HG03045 (cell line): ENCODE measurements around the gene MAGEA10.
"Not testable (repeated sequence)": the region's sequence is repeated elsewhere in the genome, so short reads cannot be mapped to it uniquely, and the experiment has no call there.

ENCODE experiments used
- ATAC-seq: cut with Tn5 transposase; IDR thresholded peaks from one replicate; pipeline ENCODE4 v1.9.1; 2021; ENCODE audit warnings: mild to moderate bottlenecking, moderate library complexity; ENCODE audit not compliant: unreplicated experiment

Gene MAGEA10

DNA sequence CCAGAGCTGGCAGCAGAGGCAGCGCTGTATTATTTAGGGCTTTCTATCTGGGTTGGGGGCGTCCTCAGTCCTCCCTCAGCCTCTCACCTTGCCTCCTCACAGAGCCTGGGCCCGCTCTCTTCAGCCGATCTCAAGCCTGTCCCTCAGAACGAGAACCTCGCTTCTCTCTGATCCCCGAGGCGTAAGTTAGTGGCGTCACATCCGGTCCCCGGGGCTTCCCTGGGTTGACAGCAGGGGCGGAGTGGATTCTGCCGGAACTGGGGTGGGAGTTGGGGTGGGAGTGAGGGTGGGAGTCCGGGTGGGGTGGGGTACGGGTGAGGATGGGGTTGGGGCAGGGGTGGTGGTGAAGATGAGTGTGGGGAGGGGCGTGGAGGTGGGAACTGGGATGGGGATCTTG, at the start of gene MAGEA10:
MAGEA10 (minus strand) TSS at position 190 of the 397 bp plus-strand sequence. CDS start 2,957 bp downstream, outside the sequence.
- ATAC-seq, result no peak

DNA sequence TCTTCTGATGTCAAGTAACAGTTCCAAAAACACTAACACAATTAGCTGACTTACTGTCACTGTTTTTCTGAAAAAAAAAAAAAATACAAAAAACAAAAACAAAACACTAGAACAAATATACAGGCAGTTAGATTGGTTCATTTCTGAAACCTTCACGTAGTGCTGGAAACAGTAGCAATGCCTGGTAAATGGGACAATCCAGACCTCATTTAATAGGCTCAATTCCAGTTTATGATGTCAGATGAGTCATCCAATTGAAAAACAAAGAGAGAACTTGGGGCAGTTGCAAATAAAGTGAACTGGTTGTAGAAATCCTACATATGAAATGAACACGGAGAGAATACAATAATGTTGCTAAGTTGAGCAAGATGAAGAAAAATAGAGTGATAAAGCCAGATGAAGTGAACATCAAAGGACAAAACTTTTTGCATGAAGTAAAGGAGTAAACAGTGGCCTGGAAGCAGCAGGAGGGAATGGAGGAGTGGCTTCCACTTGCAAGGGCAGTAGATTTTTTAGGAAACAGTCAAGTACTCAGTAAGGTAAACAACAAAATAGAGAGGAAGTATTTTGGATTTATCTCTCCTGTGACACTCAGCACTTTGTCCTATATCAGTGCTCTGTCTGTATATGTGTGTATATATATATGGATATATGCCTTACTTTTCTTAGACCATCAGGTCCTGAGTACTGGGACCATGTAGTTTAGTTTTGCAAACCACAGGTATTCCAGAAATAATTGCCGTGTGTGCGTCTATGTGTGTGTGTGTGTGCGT, 39.3 kb upstream of the MAGEA10 start:
- ATAC-seq, result no peak

- ATAC-seq, result no peak
Measured at GRCh38 chrX:152177052-152177451, 38.7 kb upstream of the MAGEA10 start.

- ATAC-seq, result not testable (repeated sequence)
Measured at GRCh38 chrX:152175892-152176291, 37.5 kb upstream of the MAGEA10 start.

- ATAC-seq, result not testable (repeated sequence)
Measured at GRCh38 chrX:152173923-152174322, 35.5 kb upstream of the MAGEA10 start.

DNA sequence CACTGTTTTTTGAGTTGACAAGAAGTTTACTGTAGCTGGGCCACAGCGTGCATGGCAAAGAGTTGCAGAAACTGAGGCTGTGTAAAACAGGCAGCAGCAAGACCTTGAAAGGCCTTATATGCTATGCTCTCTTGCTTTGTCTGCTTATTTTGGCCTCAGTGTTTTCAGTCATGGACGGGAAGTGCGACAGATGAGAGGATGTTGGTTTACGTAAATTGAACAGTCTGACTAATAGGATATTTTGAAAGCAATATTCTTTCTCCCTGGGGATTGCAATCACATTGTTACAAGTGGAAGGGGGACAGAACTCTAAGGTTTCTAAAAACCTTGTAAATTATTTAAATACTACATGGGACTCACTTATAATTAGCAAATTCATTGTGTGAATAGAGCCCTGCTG, 32.2 kb upstream of the MAGEA10 start:
- no peak for ATAC-seq

DNA sequence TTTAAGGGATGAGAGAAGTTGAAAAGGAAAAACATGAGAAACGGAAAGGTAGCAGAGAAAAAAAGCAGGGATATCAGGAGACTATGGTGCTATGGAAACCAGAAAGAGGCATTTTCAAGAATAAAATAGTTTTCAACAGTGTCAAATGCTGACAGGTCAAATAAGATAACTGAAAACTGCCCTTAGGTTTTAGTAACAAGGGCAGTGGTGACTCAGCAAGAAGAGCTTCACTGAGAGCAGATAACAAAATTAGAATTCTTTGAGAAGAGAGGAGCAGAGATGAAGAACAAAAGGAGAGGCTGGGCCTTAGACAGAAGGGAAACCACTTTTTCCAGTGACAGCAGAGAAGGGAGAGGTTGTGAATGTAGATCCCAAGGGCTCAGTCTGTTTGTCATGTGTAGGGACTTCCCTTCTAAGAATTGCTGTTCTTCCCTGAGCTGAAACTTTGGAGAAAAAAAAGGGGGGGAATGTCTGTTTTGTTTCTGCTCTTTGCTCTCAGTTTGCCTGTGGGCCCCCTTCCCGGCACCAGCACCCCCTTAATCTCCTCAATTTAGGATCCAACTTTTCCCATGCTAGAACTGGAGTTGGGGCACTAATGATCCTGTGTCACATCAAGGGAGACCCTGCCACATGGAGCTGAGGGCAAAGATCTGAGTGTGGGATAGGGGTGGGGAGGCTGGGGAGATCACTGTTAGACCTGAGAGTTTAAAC, 26.8 kb upstream of the MAGEA10 start:
- no peak for ATAC-seq

GRCh38 chrX:152157042-152157441, 18.7 kb upstream of the MAGEA10 start:
- no peak for ATAC-seq

DNA sequence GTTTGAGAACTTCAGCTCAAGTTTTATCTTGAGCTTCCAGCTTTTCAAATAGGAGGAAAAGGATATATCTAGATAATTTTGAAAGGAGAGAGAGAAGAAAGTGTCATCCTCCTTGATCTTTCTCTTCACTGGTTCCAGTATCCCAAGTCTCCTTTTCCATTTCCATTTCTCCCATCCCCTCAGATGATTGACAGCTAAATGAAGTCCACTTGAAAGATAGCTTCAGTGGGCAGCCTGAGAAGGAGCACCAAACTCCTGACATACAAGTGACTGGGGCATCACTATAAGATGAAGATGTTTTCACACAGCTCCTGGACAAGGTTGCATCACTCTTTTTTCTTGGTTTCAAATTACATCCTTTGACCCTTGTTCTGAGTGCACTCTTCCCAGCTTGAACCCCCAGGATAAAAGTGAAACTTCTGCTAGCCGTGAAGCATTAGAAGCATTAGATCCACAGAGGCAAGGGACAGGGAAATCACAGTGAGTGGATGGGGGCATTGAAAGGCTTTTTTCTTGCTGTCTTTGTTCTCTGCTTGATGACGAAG, 17.5 kb upstream of the MAGEA10 start:
- no peak for ATAC-seq

- no peak for ATAC-seq
Measured at GRCh38 chrX:152154050-152154449, 15.7 kb upstream of the MAGEA10 start.

- no peak for ATAC-seq
Measured at GRCh38 chrX:152151256-152151655, 12.9 kb upstream of the MAGEA10 start.

DNA sequence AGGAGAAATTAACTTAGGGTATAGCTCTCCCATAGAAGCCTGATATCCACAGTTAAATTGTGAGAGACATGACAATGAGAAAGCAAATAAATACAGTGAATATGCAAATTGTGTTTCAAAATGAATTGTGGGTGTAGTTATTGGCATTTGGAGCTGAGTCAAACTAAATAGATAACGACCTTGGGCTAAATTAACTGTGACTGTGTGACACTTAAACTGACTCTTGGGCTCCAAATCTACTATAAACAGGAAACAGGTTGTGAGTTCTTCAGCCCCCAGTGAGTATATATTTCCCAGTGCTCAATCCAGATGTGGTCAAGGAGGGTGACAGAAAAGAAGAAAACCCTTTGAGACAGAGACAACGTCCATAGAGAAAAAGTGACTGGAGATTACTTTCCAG, 11.3 kb upstream of the MAGEA10 start:
- no peak for ATAC-seq

- ATAC-seq, result no peak
Measured at GRCh38 chrX:152139589-152139988, 1.2 kb upstream of the MAGEA10 start.

- no peak for ATAC-seq
Measured at GRCh38 chrX:152137771-152138387, 498 bp downstream of the MAGEA10 start.

- no peak for ATAC-seq
Measured at GRCh38 chrX:152136312-152136711, 2.1 kb downstream of the MAGEA10 start.

- ATAC-seq, result no peak
Measured at GRCh38 chrX:152131525-152131924, 6.9 kb downstream of the MAGEA10 start.

GRCh38 chrX:152129069-152129844, 9.1 kb downstream of the MAGEA10 start:
- not testable (repeated sequence) for ATAC-seq

DNA sequence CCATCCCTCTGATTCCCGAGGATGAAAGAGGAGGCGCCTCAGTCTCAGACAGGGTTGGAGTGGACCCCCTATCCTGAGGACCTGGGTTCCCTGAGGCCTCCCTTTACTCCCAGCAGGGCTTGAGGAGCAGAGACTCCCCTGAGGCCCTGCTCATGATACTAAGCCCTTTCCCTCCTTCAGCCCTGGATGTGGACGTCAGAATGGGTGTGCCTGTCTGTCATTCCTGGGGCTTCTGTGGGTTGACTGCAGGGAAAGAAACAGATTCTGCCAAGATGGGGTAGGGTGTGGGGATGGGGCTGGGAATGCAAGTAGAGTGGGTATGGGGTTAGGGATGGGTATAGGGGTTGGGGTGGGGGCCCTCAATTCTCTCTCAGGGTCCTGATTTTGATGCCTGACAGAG, 21.1 kb downstream of the MAGEA10 start:
- no peak for ATAC-seq

- no peak for ATAC-seq
Measured at GRCh38 chrX:152108527-152108926, 29.9 kb downstream of the MAGEA10 start.

DNA sequence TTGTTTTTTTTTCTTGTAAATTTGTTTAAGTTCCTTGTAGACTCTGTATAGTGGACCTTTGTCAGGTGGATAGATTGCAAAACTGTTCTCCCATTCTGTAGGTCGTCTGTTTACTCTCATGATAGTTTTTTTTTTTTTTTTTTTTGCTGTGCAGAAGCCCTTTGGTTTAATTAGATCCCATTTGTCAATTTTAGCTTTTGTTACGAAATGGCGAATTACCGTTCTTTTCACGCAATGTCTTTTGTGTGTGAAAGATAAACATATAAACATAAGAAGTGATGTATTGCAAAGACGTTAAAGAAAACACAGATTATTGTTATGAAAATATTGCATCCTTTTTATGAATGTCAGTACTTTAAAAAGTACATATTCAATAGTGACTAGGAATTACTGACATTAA, 34.5 kb downstream of the MAGEA10 start:
- ATAC-seq, result no peak

DNA sequence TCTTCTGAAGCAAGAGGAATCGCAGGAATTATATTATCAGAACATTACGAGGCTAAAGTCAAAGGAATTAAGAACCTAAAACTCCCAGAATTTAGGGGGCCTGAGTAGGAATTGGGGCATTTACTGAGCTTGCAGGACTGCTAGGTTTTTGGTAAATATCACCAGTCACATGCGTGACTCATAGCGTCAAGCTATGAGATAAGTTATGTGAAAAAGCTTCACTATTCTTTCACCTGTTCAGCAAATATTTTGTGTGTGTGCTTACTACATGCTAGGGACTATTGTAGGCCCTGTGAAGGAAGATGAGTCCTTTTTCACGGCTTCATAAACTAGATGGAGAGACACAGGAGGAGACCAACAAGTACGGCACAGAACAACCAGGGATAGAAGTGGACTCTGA, 52.2 kb downstream of the MAGEA10 start:
- ATAC-seq, result no peak
